HG03520 (cell line): ENCODE results near the gene STEAP1B.
A peak's percentile ranks its signal among the peaks of the same experiment; 100 is the strongest.
"Not testable (repeated sequence)": the region's sequence is repeated elsewhere in the genome, so short reads cannot be mapped to it uniquely, and the experiment has no call there.

Experiments used
- ATAC-seq: cut with Tn5 transposase; IDR thresholded peaks from one replicate; pipeline ENCODE4 v1.9.1; 2021; ENCODE audit warnings: mild to moderate bottlenecking, moderate library complexity; ENCODE audit not compliant: unreplicated experiment

Gene STEAP1B

DNA sequence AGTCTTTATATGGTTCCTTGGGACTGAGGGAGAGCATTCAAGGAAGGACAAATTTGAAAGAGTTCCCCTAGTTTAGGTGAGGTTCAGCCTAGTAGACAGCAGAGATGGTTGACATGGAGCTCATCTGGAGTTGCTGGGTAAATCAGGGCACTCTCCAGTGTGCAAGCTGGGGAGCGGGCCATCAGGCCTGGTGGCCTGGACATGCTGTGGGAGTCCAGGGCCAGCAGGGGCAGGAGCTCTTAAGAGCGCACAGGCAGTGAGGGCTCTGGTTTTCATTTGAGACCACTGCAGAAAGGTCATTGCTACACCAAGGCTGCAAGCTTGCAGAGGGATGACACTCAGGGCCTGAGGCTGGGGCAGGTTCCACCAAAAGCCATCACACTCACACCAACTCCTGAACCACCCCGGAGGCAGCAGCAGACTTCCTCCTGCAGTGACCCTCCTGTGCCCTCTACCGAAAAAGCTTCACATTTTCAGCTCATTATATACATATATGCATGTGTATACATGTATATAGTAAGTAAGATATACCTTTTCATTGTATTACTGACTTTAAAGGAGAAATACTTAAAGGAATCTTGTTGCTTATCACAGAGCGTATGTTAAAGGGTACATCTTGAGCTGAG is 39.5 kb downstream of the STEAP1B start:
- no peak for ATAC-seq

GRCh38 chr7:22457471-22457870 is 42.5 kb downstream of the STEAP1B start:
- ATAC-seq, result no peak

- no peak for ATAC-seq
These were observed 45.5 kb downstream of the STEAP1B start for GRCh38 chr7:22454446-22454845.

GRCh38 chr7:22452960-22453558 is 46.9 kb downstream of the STEAP1B start:
- ATAC-seq, result no peak

DNA sequence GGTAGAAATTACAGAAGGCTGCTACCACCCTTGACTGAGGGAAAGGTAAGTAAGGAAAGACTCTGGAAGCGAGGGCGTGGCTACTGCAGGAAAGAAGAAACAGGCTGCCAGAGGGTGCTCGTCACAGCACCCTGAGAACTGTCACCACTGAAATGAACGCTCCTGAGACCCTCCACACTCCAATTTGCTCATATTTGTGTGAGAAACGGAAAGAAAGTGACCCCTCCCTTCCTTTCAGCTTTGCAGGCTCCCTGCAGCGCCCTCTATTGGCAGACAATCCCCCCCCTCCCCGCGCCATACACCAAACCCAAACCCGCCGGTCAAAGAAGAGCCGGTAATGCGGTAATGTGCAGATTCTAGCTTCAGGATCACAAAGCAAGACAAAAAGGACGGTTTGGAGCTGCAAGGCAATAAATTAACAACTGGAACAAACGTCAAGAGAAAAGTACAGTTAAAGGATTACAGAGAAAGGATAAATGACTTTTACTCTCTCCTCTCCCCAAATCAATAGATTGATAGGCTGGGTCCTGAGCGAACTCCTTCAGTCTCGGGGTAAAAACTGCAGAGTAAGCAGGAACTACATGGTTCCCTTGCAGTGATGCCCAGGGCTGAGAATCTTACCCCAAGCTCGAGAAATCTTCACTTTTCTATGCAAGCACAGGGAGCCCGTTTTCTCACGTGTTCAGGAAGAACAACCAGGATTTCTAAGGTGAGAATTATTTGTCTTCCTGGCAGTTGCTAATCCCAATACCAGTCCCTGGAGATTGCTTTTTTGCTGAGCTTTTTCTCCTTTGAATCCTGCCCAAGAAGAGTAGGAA is 47.6 kb downstream of the STEAP1B start:
- ATAC-seq, result no peak

GRCh38 chr7:22450013-22450412 is 50.0 kb downstream of the STEAP1B start:
- not testable (repeated sequence) for ATAC-seq

- ATAC-seq, result peak; percentile 87
These were observed 52.2 kb downstream of the STEAP1B start for GRCh38 chr7:22447762-22448161.

- ATAC-seq, result no peak
These were observed 53.0 kb downstream of the STEAP1B start for GRCh38 chr7:22447008-22447407.

- ATAC-seq, result no peak
These were observed 54.1 kb downstream of the STEAP1B start for GRCh38 chr7:22445853-22446252.

DNA sequence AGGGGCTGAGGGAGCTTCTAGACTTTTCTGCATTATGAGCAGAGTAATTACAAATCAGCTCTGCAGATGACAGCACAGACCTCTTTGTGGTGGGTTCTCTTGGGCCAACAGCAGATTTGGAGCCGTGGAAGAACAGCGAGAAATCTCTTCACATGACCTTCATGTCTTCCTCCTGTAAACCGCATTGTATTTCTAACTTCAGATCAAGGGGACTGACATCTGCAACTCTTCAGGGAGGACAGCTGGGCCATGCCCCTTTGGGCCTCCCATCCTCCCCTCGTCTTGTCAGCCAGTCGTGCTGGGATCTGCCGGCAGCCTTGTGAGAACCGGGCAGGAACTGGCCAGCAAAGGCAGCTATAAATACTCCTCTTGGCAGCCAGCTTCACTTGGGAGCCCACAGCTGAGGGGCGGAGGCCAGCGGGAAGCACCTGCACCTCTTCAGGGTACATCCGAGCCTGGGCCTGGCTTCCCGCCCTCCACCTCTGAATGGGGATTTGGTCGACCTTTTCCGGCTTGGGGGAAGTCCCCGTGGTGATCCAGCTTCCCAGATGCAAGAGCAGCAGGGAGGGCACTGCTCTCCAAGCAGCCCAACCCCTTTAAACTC is 54.7 kb downstream of the STEAP1B start:
- ATAC-seq, result no peak

DNA sequence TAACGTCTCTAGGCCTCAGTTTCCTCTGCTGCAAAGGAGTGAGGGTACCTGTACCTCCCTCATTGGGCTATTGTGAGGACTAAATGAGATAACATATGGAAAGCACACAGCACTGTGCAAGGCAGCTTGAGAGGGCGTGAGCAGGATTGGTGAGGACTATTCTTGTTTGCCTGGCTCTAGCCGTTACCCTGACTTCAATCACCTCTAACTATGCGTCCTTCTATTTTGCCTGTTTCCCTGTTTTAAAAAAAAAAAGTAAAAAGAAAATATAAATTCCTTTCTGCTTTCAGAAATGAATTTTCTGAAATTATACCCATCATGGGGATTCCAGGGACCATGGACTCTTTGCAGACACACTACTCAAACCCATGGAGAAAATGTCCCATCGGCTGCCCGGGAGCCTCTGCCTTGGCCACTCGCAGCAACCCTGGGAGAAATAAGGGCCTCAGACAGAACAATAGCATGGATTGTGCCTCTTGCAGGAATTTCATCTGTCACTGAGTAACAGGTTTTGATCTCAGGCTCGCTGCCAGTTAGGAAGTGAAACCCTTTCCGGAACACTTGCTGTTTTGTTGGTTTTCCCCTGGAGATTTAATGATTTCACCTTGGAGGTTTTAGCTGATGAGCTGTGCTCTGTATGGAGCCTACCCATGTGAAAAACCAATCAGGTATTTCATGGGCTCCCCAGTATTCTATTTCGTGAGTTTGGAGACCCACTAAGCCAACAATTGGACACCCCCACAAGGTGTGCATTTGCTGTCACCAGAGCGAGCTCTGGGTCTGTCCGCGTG is 55.6 kb downstream of the STEAP1B start:
- no peak for ATAC-seq

DNA sequence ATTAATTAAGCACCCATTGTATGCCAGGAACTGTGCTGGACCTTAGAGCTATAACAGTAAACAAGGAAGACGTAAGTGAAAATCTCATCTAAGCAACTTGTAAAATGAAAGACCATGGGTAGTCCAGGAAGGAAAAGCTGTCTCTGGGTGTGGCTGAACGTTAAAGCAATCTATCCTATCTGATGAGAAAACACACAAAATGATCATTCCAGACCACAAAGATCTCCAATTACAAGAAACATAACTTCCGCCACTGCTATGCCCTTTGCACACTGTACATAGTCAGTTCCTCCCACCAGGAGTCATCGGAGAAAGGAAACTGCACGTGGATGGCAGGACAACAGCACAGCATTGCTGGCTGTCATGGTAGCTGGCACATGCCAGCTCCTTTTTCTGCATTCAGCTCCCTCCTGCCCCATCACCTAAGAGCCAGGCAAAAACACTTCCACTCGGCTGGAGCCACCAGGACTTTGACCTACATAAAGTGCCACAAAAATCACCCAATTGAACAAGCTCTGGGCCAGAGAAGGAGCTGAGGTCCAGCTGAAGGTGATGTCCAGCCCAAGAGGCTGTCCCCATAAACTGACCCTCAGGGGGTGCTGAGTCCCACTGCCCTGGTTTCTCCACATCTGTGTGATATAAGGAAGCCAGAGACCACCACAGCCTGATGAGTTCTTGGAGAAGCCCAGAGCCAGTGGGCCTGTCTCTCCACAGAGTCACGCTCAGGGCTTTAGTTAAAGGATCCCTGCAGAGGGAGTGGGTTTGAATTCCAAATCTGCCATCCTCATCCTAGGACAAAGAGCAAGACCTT is 56.4 kb downstream of the STEAP1B start:
- ATAC-seq, result no peak

- ATAC-seq, result no peak
These were observed 57.1 kb downstream of the STEAP1B start for GRCh38 chr7:22442882-22443369.

GRCh38 chr7:22442187-22442881 is 57.7 kb downstream of the STEAP1B start:
- ATAC-seq, result no peak

DNA sequence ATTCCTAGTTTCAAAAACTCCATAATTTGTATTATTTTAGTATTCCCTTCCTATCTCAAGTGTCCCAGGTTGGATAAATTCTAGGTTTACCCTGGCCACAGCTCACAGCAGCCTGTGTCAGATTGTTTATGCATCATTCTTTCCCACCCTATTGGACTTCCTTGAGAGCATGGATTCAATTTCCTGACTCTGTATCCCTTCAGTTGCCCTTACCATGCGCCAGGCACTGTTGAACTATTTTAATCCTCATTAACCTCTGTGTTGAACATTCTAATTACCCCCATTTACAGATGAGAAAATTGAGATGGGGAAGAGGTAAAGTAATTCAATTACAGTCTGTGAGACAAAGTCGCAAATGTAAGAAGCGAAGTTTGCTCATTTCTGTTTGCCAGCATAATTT is 58.8 kb downstream of the STEAP1B start:
- no peak for ATAC-seq

DNA sequence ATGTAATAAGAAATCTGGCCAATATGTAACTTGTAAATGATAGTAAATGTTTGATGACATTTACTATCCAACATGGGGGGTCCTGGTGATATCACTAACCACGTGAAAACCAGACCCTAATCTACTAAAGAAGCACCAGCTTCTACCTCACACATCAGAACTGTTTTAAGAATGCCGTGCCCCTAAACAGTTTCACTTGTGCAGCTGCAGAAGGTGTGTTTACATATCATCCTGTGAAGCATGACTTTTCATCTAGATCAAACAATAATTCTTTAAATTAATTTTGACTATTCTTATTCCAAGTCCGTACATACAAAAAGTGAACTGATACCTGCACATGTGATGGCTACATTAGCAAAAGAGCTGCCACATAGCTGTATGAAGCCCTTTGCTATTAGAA is 61.0 kb downstream of the STEAP1B start:
- no peak for ATAC-seq

DNA sequence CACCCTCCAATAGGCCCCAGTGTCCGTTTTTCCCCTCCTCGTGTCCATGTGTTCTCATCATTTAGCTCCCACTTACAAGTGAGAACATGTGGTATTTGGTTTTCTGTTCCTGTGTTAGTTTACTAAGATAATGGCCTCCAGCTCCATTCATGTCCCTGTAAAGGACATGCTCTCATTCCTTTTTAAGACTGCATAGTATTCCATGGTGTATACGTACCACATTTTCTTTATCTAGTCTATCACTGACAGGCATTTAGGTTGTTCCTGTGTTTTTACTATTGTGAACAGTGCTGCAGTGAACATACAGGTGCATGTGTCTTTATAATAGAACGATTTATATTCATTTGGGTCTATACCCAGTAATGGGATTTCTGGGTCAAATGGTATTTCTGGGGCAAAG is 63.4 kb downstream of the STEAP1B start:
- ATAC-seq, result not testable (repeated sequence)

DNA sequence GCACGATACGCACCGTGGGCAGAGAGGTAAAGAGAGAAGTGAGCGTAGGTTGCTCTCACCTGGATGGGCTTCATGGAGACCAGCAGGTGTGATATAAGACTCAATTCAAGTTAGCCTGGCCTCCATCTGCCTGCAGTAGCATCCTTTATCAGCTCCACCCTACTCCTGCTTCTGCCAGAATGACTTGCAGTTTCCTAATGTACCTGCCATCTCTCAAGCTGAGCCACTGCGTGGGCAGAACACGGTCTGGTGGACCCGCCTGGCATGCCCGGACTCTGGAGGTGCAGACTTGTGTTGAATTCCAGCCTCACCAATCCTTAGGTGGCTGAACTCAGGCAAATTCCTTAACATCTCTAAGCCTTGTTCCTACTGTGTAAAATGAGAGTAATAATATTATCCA is 64.3 kb downstream of the STEAP1B start:
- no peak for ATAC-seq

DNA sequence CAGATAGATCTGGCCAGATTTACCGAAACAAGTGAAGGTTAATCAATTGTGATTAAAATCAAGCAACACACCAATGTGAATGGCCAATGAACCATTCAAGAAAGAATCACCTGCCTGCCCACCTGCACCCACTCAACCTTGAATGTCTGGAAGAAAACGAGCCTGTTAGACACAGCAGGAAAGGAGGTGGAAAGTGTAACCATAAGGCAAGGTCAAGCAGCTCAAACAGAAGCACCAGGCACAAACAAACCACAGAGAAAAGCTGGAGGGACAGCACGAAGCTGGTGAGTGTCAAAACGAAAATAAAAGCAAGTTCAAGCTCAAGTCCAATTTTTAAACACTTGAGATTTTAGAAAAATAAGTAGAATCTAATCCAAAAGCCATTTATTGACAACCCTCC is 64.9 kb downstream of the STEAP1B start:
- peak; percentile 83 for ATAC-seq
